Placental epithelial cell (primary cell): ENCODE measurements around the gene TMOD3. TPM values are rescaled to one million over a fixed set of nuclear protein-coding genes. Genes with fewer than 3 reads are reported as not detected.

Source experiments
- small RNA-seq: library from RNA; depleted of rRNA; stranded (forward); fragments of <200 nt; gene quantifications from one replicate; pipeline ENCODE3, GENCODE V24; 2012
- total RNA-seq: library from RNA; depleted of rRNA; stranded (reverse); fragments of >200 nt; gene quantifications from 2 replicates; pipeline ENCODE4 v1.2.3, GENCODE V29; 2012

The TMOD3 gene
- total RNA-seq: 124 and 167 TPM in 2 replicates

GRCh38 chr15:51829376-51830275 lies at the start of gene TMOD3:
TSS of gene TMOD3 (plus strand) at chr15:51829653. CDS start at chr15:51862885, 33,232 bp downstream.

Small RNA genes within 50 kb of the gene (small RNA-seq; reads per million reads assigned to genes)
- not detected for gene AC090971.5
- not detected for gene RF00017
- not detected for gene RF00019
- gene RNU6-90P: not detected

Other genes with a start within 250 kb of the TMOD3 start
- gene DMXL2, start 206.9 kb upstream of the TMOD3 start, total RNA-seq: 17.0 and 22.4 TPM in 2 replicates
- gene SCG3, start 148.2 kb upstream of the TMOD3 start, total RNA-seq: not detected in 2 replicates
- gene LYSMD2, start 92.0 kb upstream of the TMOD3 start, total RNA-seq: 0.22 TPM in 1 of 2 replicates, not detected in the other
- 0.39 and 1.1 TPM in 2 replicates for gene TMOD2, start 78.1 kb upstream of the TMOD3 start, total RNA-seq
- gene LEO1, start 142.1 kb downstream of the TMOD3 start, total RNA-seq: 17.7 and 18.8 TPM in 2 replicates
- 50.6 and 90.0 TPM in 2 replicates for gene MAPK6, start 189.6 kb downstream of the TMOD3 start, total RNA-seq